Stimulated activated CD4-positive, alpha-beta T cell treated with anti-CD3 and anti-CD28 coated beads, Interleukin-2, amount 100 ng/mL, for 24 hours (primary cell): Measurements from ENCODE around the gene GNAQ.
"Not testable (repeated sequence)": the region's sequence is repeated elsewhere in the genome, so short reads cannot be mapped to it uniquely, and the experiment has no call there.

ENCODE experiments used
- DNase-seq, 2 donors: peaks; one replicate each; pipeline ENCODE4 v3.0.0-alpha.2; 2020

GNAQ gene

GRCh38 chr9:77717608-77718297 is 313.9 kb downstream of the GNAQ start:
- DNase-seq = peak in 1 of 2 donors; percentile 15

GRCh38 chr9:77714077-77714549 is 317.5 kb downstream of the GNAQ start:
- DNase-seq = no peak

GRCh38 chr9:77712533-77713130 is 319.0 kb downstream of the GNAQ start:
- no peak for DNase-seq

- DNase-seq = no peak
Measured at GRCh38 chr9:77710965-77711648, 320.5 kb downstream of the GNAQ start.

- DNase-seq = no peak
Measured at GRCh38 chr9:77710316-77710715, 321.3 kb downstream of the GNAQ start.

GRCh38 chr9:77708064-77708815 is 323.4 kb downstream of the GNAQ start:
- DNase-seq = no peak

- no peak for DNase-seq
Measured at GRCh38 chr9:77707383-77708063, 324.1 kb downstream of the GNAQ start.

- no peak for DNase-seq
Measured at GRCh38 chr9:77705636-77706035, 326.0 kb downstream of the GNAQ start.

- DNase-seq = not testable (repeated sequence)
Measured at GRCh38 chr9:77702521-77703390, 328.9 kb downstream of the GNAQ start.

GRCh38 chr9:77697238-77697984 is 334.2 kb downstream of the GNAQ start:
- no peak for DNase-seq

GRCh38 chr9:77690723-77691122 is 340.9 kb downstream of the GNAQ start:
- not testable (repeated sequence) for DNase-seq

- DNase-seq = not testable (repeated sequence)
Measured at GRCh38 chr9:77690119-77690518, 341.5 kb downstream of the GNAQ start.

- not testable (repeated sequence) for DNase-seq
Measured at GRCh38 chr9:77687737-77688136, 343.9 kb downstream of the GNAQ start.

- DNase-seq = no peak
Measured at GRCh38 chr9:77680581-77680980, 351.0 kb downstream of the GNAQ start.

- no peak for DNase-seq
Measured at GRCh38 chr9:77679661-77680368, 351.8 kb downstream of the GNAQ start.

GRCh38 chr9:77679088-77679487 is 352.5 kb downstream of the GNAQ start:
- no peak for DNase-seq

GRCh38 chr9:77677957-77678535 is 353.6 kb downstream of the GNAQ start:
- no peak for DNase-seq

- no peak for DNase-seq
Measured at GRCh38 chr9:77677397-77677796, 354.2 kb downstream of the GNAQ start.

GRCh38 chr9:77673941-77674791 is 357.4 kb downstream of the GNAQ start:
- no peak for DNase-seq
